Endothelial cell of umbilical vein (primary cell): ENCODE measurements around the gene NPM1.

Experiments
- CTCF ChIP-seq, 2 donors: IDR thresholded peaks; 1 replicate in 1 of 2; 2 replicates in 1 of 2; pipeline ENCODE4 v1.5.1; 2011; ENCODE audit warnings: low read length in 2 of 2, mild to moderate bottlenecking in 2 of 2, moderate library complexity in 2 of 2, control low read depth in 1 of 2, inconsistent platforms in 1 of 2, low read depth in 1 of 2; ENCODE audit not compliant: insufficient read depth in 1 of 2; ENCODE audit errors: extremely low read depth in 1 of 2
- FOS ChIP-seq: IDR thresholded peaks from 2 replicates; pipeline ENCODE4 v1.6.1; 2011; ENCODE audit warnings: mild to moderate bottlenecking, low read length, moderate library complexity, borderline replicate concordance; ENCODE audit not compliant: insufficient read depth
- POLR2A ChIP-seq: IDR thresholded peaks from 2 replicates; pipeline ENCODE4 v1.6.1; 2012; ENCODE audit warnings: low read depth, mild to moderate bottlenecking, control low read depth, low read length

GRCh38 chr5:171392585-171393159 lies 5.0 kb downstream of the NPM1 start:
- no peak for TF ChIP-seq CTCF (IDR thresholded peaks at IDR 0.05; ENCODE audit: extremely low read depth in 1 of 2, insufficient read depth in 1 of 2, low read depth in 1 of 2, low read length in 2 of 2)
- no peak for TF ChIP-seq POLR2A
- TF ChIP-seq FOS = no peak
